ENCODE measurements around the gene KDM8. TPM values are rescaled to one million over a fixed set of nuclear protein-coding genes. Genes with fewer than 3 reads are reported as not detected.

Gene KDM8
- total and polyA plus RNA-seq, 2 experiments from 2014 or later = 5.1 to 5.7 TPM

- DNase-seq (ENCODE audit: low spot score) (peak; percentile 31), ATAC-seq (peak; percentile 35; the same call in 1 of the 3 replicates)
- TF ChIP-seq, protein P1, sequence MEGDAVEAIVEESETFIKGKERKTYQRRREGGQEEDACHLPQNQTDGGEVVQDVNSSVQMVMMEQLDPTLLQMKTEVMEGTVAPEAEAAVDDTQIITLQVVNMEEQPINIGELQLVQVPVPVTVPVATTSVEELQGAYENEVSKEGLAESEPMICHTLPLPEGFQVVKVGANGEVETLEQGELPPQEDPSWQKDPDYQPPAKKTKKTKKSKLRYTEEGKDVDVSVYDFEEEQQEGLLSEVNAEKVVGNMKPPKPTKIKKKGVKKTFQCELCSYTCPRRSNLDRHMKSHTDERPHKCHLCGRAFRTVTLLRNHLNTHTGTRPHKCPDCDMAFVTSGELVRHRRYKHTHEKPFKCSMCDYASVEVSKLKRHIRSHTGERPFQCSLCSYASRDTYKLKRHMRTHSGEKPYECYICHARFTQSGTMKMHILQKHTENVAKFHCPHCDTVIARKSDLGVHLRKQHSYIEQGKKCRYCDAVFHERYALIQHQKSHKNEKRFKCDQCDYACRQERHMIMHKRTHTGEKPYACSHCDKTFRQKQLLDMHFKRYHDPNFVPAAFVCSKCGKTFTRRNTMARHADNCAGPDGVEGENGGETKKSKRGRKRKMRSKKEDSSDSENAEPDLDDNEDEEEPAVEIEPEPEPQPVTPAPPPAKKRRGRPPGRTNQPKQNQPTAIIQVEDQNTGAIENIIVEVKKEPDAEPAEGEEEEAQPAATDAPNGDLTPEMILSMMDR (conservative IDR thresholded peaks at IDR 0.05; ENCODE audit: low read depth in 2 of 2) = peak in 1 of 2 experiments; percentile 45; a peak in 2 of 4 replicates
- no peak for TF ChIP-seq POLR2AphosphoS5 (IDR thresholded peaks at IDR 0.05; ENCODE audit: low read depth)
- Mint-ChIP-seq H3K27ac (no peak overlapping the region), H3K4me1 (no peaks in the 10 kb centered on the region), H3K9me3 (peaks cover 39% of the 10 kb centered on the region), H3K27me3 (ENCODE audit: insufficient read depth, low read depth, poor library complexity) (no peaks in the 10 kb centered on the region), H3K4me3 (no peak overlapping the region), H3K36me3 (ENCODE audit: low read depth) (no peaks in the 10 kb centered on the region; the same call in 2 of the 3 replicates)
- Histone ChIP-seq H4K20me1 (replicated peaks; ENCODE audit: insufficient read depth) (no peaks in the 10 kb centered on the region), H3F3A (replicated peaks; ENCODE audit: low read depth) (no peaks in the 10 kb centered on the region), H3K27ac (ENCODE audit: low read depth) (no peak overlapping the region), H3K4me3 (no peak overlapping the region), H3K79me2 (replicated peaks; ENCODE audit: insufficient read depth) (no peaks in the 10 kb centered on the region), H3K9me2 (ENCODE audit: insufficient read depth) (no peaks in the 10 kb centered on the region), H3K36me3 (ENCODE audit: insufficient read depth) (no peaks in the 10 kb centered on the region), H3K27me3 (ENCODE audit: insufficient read depth) (no peaks in the 10 kb centered on the region), H3K4me2 (no peak overlapping the region), H2AFZ (0 out of 2 replicates have a peak overlapping the region, but pooled peaks have one; percentile 38), H3K4me1 (ENCODE audit: insufficient read depth) (no peaks in the 10 kb centered on the region)
These were observed 33.7 kb upstream of the KDM8 start for GRCh38 chr16:27169511-27170071.

GRCh38 chr16:27171584-27171983, 31.7 kb upstream of the KDM8 start:
- Histone ChIP-seq H3K4me2 (no peak overlapping the region), H3K27ac (ENCODE audit: low read depth) (no peak overlapping the region), H3K4me1 (ENCODE audit: insufficient read depth) (no peaks in the 10 kb centered on the region), H4K20me1 (replicated peaks; ENCODE audit: insufficient read depth) (no peaks in the 10 kb centered on the region), H3K79me2 (replicated peaks; ENCODE audit: insufficient read depth) (no peaks in the 10 kb centered on the region), H3K36me3 (ENCODE audit: insufficient read depth) (no peaks in the 10 kb centered on the region), H3K9me2 (ENCODE audit: insufficient read depth) (no peaks in the 10 kb centered on the region), H3F3A (replicated peaks; ENCODE audit: low read depth) (no peaks in the 10 kb centered on the region), H3K4me3 (no peak overlapping the region), H3K27me3 (ENCODE audit: insufficient read depth) (no peaks in the 10 kb centered on the region), H2AFZ (no peak overlapping the region)
- ATAC-seq = no peak
- no peaks in the 10 kb centered on the region; the same call in 2 of the 3 replicates for H3K36me3 Mint-ChIP-seq (ENCODE audit: low read depth)
- peaks cover 8% of the 10 kb centered on the region for H3K27me3 Mint-ChIP-seq (ENCODE audit: insufficient read depth, low read depth, poor library complexity)
- H3K27ac Mint-ChIP-seq = no peak overlapping the region
- no peak overlapping the region for H3K4me3 Mint-ChIP-seq
- no peak for DNase-seq (ENCODE audit: low spot score)
- H3K9me3 Mint-ChIP-seq = peaks cover 36% of the 10 kb centered on the region
- H3K4me1 Mint-ChIP-seq = no peaks in the 10 kb centered on the region
- TF ChIP-seq ZNF114 (CRISPR knock-in tag; IDR thresholded peaks at IDR 0.05) (no peak), POLR2AphosphoS5 (IDR thresholded peaks at IDR 0.05; ENCODE audit: low read depth) (no peak), EZH2 (IDR thresholded peaks at IDR 0.05; ENCODE audit: low read depth, unreplicated experiment) (no peak), REST (IDR thresholded peaks at IDR 0.05; ENCODE audit: unreplicated experiment) (no peak), JUNB (IDR thresholded peaks at IDR 0.05; ENCODE audit: unreplicated experiment) (no peak), NANOG (IDR thresholded peaks at IDR 0.05; ENCODE audit: borderline replicate concordance) (no peak), CREB1 (CRISPR knock-in tag; IDR thresholded peaks at IDR 0.05; ENCODE audit: low read depth) (no peak), ZNF331 (CRISPR knock-in tag; IDR thresholded peaks at IDR 0.05; ENCODE audit: low read depth) (no peak)
- TF ChIP-seq, protein P2, sequence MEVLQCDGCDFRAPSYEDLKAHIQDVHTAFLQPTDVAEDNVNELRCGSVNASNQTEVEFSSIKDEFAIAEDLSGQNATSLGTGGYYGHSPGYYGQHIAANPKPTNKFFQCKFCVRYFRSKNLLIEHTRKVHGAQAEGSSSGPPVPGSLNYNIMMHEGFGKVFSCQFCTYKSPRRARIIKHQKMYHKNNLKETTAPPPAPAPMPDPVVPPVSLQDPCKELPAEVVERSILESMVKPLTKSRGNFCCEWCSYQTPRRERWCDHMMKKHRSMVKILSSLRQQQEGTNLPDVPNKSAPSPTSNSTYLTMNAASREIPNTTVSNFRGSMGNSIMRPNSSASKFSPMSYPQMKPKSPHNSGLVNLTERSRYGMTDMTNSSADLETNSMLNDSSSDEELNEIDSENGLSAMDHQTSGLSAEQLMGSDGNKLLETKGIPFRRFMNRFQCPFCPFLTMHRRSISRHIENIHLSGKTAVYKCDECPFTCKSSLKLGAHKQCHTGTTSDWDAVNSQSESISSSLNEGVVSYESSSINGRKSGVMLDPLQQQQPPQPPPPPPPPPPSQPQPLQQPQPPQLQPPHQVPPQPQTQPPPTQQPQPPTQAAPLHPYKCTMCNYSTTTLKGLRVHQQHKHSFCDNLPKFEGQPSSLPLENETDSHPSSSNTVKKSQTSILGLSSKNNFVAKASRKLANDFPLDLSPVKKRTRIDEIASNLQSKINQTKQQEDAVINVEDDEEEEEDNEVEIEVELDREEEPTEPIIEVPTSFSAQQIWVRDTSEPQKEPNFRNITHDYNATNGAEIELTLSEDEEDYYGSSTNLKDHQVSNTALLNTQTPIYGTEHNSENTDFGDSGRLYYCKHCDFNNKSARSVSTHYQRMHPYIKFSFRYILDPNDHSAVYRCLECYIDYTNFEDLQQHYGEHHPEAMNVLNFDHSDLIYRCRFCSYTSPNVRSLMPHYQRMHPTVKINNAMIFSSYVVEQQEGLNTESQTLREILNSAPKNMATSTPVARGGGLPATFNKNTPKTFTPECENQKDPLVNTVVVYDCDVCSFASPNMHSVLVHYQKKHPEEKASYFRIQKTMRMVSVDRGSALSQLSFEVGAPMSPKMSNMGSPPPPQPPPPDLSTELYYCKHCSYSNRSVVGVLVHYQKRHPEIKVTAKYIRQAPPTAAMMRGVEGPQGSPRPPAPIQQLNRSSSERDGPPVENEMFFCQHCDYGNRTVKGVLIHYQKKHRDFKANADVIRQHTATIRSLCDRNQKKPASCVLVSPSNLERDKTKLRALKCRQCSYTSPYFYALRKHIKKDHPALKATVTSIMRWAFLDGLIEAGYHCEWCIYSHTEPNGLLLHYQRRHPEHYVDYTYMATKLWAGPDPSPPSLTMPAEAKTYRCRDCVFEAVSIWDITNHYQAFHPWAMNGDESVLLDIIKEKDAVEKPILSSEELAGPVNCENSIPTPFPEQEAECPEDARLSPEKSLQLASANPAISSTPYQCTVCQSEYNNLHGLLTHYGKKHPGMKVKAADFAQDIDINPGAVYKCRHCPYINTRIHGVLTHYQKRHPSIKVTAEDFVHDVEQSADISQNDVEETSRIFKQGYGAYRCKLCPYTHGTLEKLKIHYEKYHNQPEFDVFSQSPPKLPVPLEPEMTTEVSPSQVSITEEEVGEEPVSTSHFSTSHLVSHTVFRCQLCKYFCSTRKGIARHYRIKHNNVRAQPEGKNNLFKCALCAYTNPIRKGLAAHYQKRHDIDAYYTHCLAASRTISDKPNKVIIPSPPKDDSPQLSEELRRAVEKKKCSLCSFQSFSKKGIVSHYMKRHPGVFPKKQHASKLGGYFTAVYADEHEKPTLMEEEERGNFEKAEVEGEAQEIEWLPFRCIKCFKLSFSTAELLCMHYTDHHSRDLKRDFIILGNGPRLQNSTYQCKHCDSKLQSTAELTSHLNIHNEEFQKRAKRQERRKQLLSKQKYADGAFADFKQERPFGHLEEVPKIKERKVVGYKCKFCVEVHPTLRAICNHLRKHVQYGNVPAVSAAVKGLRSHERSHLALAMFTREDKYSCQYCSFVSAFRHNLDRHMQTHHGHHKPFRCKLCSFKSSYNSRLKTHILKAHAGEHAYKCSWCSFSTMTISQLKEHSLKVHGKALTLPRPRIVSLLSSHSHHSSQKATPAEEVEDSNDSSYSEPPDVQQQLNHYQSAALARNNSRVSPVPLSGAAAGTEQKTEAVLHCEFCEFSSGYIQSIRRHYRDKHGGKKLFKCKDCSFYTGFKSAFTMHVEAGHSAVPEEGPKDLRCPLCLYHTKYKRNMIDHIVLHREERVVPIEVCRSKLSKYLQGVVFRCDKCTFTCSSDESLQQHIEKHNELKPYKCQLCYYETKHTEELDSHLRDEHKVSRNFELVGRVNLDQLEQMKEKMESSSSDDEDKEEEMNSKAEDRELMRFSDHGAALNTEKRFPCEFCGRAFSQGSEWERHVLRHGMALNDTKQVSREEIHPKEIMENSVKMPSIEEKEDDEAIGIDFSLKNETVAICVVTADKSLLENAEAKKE (CRISPR knock-in tag; IDR thresholded peaks at IDR 0.05) = no peak
